H7 (cell line): ENCODE results near the gene MRPL23. TPM values are rescaled to one million over a fixed set of nuclear protein-coding genes. Genes with fewer than 3 reads are reported as not detected.

ENCODE experiments used
- DNase-seq: peaks from one replicate; pipeline ENCODE4 v3.0.0; 2012
- H3K27me3 ChIP-seq: 2 replicates; pipeline ENCODE4 v1.6.0; 2011; ENCODE audit warnings: mild to moderate bottlenecking, low read length; ENCODE audit not compliant: control insufficient read depth, insufficient read depth
- H3K36me3 ChIP-seq: replicated peaks from 2 replicates; pipeline ENCODE4 v1.5.1; 2011; ENCODE audit warnings: low read length; ENCODE audit not compliant: control insufficient read depth, insufficient read depth
- H3K4me3 ChIP-seq: 2 replicates; pipeline ENCODE4 v1.5.1; 2011; ENCODE audit warnings: low read depth, mild to moderate bottlenecking, control low read depth, low read length, moderate library complexity; ENCODE audit not compliant: insufficient read depth
- total RNA-seq: library from RNA; depleted of rRNA; stranded (reverse); fragments of >200 nt; shearing (Covaris generic); gene quantifications from 2 replicates; pipeline ENCODE4 v1.2.3, GENCODE V29; 2014

The MRPL23 gene
- total RNA-seq, 1 experiment from 2014 or later, result 91.1 TPM

DNA sequence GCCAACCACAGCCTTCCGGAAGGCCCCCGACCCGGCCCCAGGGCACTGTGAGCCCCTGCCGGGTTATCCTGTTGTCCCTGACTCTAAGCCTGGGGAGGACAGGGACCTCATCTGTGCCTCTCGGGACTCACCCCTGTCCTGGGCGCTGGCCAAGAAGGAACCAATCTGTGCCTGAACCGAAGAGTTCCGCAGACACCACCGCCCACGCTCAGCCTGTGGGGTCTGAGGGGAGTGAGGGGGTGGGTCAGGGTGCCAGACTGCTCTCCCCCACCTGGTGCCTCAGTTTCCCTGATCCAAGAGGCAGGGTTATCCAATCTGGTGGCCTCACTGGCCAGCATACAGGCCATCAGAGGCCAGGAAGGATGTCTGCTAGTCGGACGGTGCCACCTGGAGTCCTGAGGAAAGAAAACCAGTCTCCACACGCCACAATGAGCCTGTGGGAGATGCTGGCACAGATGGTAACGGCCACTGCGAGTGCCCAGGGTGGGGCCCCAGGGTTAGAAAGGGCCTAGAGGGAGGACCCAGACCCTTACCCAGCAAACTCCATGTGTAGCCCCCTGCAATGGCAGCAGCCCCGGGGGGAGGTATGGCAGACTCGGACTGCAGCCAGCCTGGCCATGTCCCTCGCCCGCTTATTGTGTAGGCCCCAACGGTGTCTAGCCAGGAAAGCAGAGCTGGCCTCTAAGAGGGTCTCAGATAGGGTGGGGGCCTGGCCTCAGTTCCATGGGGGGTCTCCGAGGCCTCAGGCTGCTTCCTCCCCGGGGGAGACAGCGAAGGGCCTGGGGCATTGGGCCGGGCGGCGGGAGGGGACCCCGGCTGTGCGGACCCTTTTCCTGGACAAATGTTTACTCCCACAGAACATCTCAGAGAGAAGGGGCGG lies 28.5 kb upstream of the MRPL23 start:
- peak; percentile 64 for DNase-seq
- H3K36me3 ChIP-seq, result no peaks in the 10 kb centered on the region
- H3K4me3 ChIP-seq, result no peak overlapping the region
- no peaks in the 10 kb centered on the region for H3K27me3 ChIP-seq

- no peak within 1 kb of the TSS for H3K4me3 ChIP-seq
- H3K36me3 ChIP-seq, result no peaks in the 10 kb centered on the region
- H3K27me3 ChIP-seq, result no peaks in the 10 kb centered on the region
- DNase-seq, result peak; percentile 80
Measured at GRCh38 chr11:1919391-1920127, 27.6 kb upstream of the MRPL23 start, which contains the start of gene TNNT3. Gene TNNT3 (plus strand): TSS chr11:1919703. CDS start chr11:1922875, 3,172 bp downstream.

DNA sequence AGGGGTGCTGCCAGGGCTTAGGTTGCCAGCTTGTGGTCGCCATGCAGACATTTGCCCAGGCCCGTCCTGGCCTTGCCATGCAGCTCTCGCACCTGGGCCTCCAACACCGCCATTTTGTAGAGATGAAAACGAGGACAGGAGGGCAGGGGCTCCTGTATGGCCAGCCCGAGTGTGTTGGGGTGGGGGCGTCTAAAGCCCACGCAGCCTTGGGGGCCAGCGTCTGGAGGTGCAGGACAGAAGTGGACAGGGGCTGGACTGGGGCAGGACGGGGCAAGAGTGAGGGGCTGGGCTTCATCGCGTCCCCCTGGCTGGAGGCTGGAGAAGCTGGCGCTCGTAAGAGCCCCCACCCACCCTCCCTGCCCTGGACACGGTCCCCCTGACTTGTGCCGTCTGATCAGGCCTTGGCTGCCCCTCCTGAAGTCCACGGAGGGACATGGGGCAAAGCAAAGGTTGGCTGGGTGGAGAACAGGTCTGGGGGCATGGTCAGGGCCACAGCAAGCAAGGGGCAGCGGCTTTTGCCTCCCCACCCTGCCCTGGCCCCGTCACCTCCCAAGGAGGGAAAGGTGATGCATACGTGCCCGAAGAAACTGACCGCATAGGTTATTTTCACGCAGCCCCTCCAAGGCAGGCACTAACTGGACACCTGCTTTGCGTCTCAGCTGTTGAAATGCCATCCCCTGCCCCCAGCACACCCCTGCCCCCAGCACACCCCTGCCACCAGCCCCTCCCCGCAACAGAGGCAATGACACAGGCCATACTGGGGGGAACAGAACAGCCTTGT lies 26.8 kb upstream of the MRPL23 start:
- Histone ChIP-seq H3K27me3 (no peaks in the 10 kb centered on the region), H3K4me3 (no peak overlapping the region), H3K36me3 (no peaks in the 10 kb centered on the region)
- DNase-seq, result peak; percentile 48

DNA sequence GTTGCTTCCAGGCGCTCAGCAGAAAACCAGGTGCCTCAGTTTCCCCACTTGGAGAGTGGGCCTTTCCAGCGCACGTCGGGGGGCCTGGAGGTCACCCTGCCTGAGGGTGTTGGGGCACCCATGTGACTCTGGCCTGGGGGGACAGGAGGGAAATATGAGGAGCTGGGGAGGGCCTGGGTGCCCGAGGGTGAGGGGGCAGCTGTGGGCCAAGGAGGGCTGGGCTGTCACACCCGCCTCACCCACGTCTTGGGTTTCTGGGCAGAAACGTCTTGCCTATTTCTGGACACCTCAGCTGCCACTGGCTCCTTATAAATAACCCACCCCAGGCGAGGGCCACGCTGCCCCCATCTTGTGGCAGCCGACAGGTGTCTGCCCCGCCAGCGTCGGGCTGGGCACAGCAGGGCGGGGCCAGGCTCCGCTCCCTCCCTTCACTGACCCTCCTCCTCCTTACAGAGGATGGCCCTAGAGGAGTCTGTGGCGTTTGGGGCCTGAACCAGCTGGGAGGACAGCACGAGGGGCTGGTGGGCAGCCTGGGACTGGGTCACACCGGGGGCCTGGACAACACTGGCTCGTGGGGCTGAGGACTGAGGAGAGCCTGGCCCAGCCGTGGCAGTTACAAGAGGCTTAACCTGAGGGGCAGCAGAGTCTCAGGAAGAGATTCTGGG lies 26.1 kb upstream of the MRPL23 start:
- no peak overlapping the region for H3K4me3 ChIP-seq
- no peaks in the 10 kb centered on the region for H3K27me3 ChIP-seq
- H3K36me3 ChIP-seq, result no peaks in the 10 kb centered on the region
- DNase-seq, result peak; percentile 75

- Histone ChIP-seq H3K36me3 (no peaks in the 10 kb centered on the region), H3K4me3 (no peak overlapping the region), H3K27me3 (no peaks in the 10 kb centered on the region)
- DNase-seq, result peak; percentile 60
Measured at GRCh38 chr11:1921574-1922141, 25.5 kb upstream of the MRPL23 start.

- Histone ChIP-seq H3K36me3 (no peaks in the 10 kb centered on the region), H3K4me3 (no peak overlapping the region)
- DNase-seq, result peak; percentile 47
Measured at GRCh38 chr11:1922481-1923081, 24.6 kb upstream of the MRPL23 start.

DNA sequence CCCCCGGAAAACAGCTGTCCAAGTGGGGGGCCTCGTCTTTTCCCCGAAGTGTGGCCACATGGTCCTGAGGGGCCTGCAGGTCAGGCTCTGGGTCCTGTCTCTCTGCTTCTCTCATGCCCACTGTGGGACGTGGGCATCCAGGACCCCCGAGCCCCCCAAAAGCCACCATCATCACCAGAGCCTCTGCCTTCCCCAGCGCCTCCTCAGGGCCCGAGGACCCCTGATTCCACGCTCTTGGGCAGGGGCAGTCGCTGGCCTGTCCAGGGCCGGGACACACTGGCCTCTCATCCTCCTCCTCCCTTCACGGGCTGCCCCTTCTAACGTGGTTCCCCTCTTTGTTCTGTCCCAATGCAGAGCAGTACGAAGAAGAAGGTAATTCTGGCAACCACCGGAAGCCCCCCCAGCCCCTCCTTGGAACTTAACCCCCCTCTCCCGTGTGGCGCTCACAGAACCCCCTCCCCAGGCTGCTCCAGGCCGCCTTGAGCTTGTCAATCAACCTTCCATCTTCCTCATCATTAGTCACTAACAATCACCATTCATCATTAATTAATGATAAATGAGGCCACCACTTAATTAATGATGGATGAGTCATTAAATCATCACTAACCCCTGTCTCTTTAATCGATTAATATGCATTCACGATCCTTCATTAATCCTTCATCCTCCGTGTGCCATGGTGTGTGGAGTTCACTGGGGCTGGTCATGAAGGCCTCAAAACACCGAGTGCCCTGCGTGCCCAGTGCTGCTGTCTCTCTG lies 23.8 kb upstream of the MRPL23 start:
- H3K36me3 ChIP-seq, result no peaks in the 10 kb centered on the region
- no peak overlapping the region for H3K4me3 ChIP-seq
- no peaks in the 10 kb centered on the region for H3K27me3 ChIP-seq

More at GRCh38 chr11:1922481-1923081, 24.6 kb upstream of the MRPL23 start:
- H3K27me3 ChIP-seq, result no peaks in the 10 kb centered on the region

DNA sequence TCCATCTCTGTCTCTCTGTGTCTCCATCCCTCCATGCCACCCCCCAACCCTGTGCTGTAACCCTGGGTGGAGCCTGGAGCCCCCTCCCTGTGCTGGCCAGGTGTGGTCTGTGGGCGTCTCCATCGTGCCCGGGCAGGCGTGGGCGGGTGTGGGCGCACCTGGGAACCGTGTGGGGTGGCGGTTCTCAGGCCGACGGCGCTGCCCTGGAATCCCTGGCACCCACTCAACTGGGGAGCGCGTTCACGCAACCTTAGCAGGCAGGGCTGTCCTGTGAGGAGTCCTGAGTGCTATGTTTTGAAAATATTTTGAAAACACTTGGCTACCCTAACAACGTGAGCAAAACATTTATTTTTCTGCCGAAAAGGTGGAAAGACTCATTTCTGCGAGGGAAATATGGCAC lies 23.0 kb upstream of the MRPL23 start:
- H3K27me3 ChIP-seq, result no peaks in the 10 kb centered on the region
- H3K4me3 ChIP-seq, result no peak overlapping the region
- peak; percentile 49 for DNase-seq
- H3K36me3 ChIP-seq, result no peaks in the 10 kb centered on the region

More for the DNA sequence above, 23.8 kb upstream of the MRPL23 start:
- peak; percentile 43 for DNase-seq

DNA sequence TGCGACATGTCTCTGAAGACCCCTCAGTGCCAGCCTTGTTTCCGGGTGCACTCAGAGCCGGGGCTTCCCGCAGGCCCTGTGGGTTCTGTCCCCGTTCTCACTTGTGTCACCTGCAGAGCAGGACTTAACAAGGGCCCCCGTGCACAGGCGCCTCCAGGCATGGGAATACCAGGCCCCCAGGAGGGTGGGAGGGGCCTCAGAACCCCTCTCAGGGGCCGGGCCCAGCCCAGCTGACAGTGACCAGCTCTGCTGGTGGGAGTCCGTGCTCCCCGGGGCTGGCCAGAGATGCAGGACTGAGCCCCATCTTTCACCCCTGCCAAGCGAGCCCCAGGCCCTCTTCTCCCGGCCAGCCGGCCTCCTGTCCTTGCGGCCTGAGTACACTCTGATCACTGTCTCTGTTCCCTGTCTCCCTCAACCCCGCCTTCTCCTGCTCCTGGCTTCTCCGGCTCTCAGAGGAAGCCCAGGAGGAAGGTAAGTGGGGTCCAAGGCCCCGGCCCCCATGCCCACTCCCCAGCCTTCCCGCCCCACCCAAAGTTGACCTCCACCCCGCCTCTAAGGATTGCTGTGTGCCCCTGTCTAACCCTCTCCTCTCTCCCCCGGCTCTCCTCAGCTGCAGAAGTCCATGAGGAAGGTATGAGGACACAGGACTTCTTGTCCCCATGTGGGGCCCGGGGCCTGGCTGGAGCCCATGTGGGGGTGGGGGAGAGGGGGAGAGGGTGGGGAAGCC lies 22.3 kb upstream of the MRPL23 start:
- DNase-seq, result peak; percentile 61
- no peaks in the 10 kb centered on the region for H3K36me3 ChIP-seq
- no peaks in the 10 kb centered on the region for H3K27me3 ChIP-seq
- H3K4me3 ChIP-seq, result no peak overlapping the region

- peak; percentile 49 for DNase-seq
- no peaks in the 10 kb centered on the region for H3K36me3 ChIP-seq
- H3K27me3 ChIP-seq, result no peaks in the 10 kb centered on the region
- H3K4me3 ChIP-seq, result no peak overlapping the region
Measured at GRCh38 chr11:1925373-1926155, 21.6 kb upstream of the MRPL23 start.

- Histone ChIP-seq H3K36me3 (no peaks in the 10 kb centered on the region), H3K4me3 (no peak overlapping the region), H3K27me3 (no peaks in the 10 kb centered on the region)
- DNase-seq, result peak; percentile 48
Measured at GRCh38 chr11:1926156-1927025, 20.7 kb upstream of the MRPL23 start.
